K562 (cell line): ENCODE measurements around the gene TFB2M. TPM values are rescaled to one million over a fixed set of nuclear protein-coding genes. Genes with fewer than 3 reads are reported as not detected.

Experiments used
- ARID1B ChIP-seq: fragments of 450-650 bp; IDR thresholded peaks from 2 replicates; pipeline ENCODE4 v1.6.1; 2016; ENCODE audit warnings: antibody characterized with exemption, mild to moderate bottlenecking, inconsistent platforms
- BHLHE40 ChIP-seq: IDR thresholded peaks from 2 replicates; pipeline ENCODE4 v1.6.1; 2011; ENCODE audit warnings: low read length, improper control_type of control experiment
- CBFA2T3 ChIP-seq: fragments of 450-650 bp; IDR thresholded peaks from 2 replicates; pipeline ENCODE4 v1.6.1; 2017
- CCNT2 ChIP-seq: IDR thresholded peaks from 2 replicates; pipeline ENCODE4 v1.6.1; 2011; ENCODE audit warnings: borderline replicate concordance, low read depth, mild to moderate bottlenecking, moderate library complexity, mixed read lengths, low read length; ENCODE audit not compliant: insufficient read length; ENCODE audit errors: extremely low read depth
- CSDE1 ChIP-seq, 2 experiments: fragments of 450-650 bp; IDR thresholded peaks; 2 replicates each; pipeline ENCODE4 v1.6.1; 2016; ENCODE audit warnings: mild to moderate bottlenecking in 1 of 2
- DACH1 ChIP-seq: fragments of 450-650 bp; IDR thresholded peaks from 2 replicates; pipeline ENCODE4 v1.6.1; 2018; ENCODE audit not compliant: partially characterized antibody
- GATAD2B ChIP-seq: fragments of 450-650 bp; IDR thresholded peaks from 2 replicates; pipeline ENCODE4 v1.6.1; 2017; ENCODE audit warnings: mild to moderate bottlenecking, borderline replicate concordance
- HSF4 ChIP-seq: fragments of 250-450 bp; sonication (Bioruptor Pico); IDR thresholded peaks from 2 replicates; pipeline ENCODE4 v2.1.2; 2022; ENCODE audit warnings: mild to moderate bottlenecking, moderate library complexity, borderline replicate concordance
- KLF16 ChIP-seq: IDR thresholded peaks from 2 replicates; pipeline ENCODE4 v1.6.1; 2016; ENCODE audit warnings: antibody characterized with exemption
- NR3C1 ChIP-seq: sonication (generic); formaldehyde crosslinking; IDR thresholded peaks from 2 replicates; pipeline ENCODE4 v1.8.1; 2022; ENCODE audit warnings: missing genetic modification reagents
- RAD51 ChIP-seq: fragments of 450-650 bp; IDR thresholded peaks from 2 replicates; pipeline ENCODE4 v1.7.1; 2016; ENCODE audit warnings: low read depth, mild to moderate bottlenecking, borderline replicate concordance
- SMARCC2 ChIP-seq: fragments of 450-650 bp; IDR thresholded peaks from 2 replicates; pipeline ENCODE4 v1.6.1; 2017; ENCODE audit warnings: antibody characterized with exemption, moderate library complexity, mild to moderate bottlenecking, low read depth
- STAT5B ChIP-seq: fragments of 250-450 bp; sonication (Bioruptor Pico); IDR thresholded peaks from 2 replicates; pipeline ENCODE4 v1.8.0; 2021; ENCODE audit warnings: mild to moderate bottlenecking, inconsistent platforms
- TAF7 ChIP-seq: fragments of 450-650 bp; IDR thresholded peaks from 2 replicates; pipeline ENCODE4 v1.6.1; 2016; ENCODE audit warnings: missing genetic modification characterization, missing compliant biosample characterization
- ZBED1 ChIP-seq: IDR thresholded peaks from 2 replicates; pipeline ENCODE4 v1.6.1; 2014
- ZEB2 ChIP-seq: fragments of 450-650 bp; IDR thresholded peaks from 2 replicates; pipeline ENCODE4 v1.6.1; 2016
- ZNF175 ChIP-seq: fragments of 200-800 bp; sonication (Bioruptor generic); IDR thresholded peaks from 2 replicates; pipeline ENCODE4 v1.6.1; 2016; ENCODE audit warnings: low read depth, mild to moderate bottlenecking, missing genetic modification characterization, missing compliant biosample characterization
- ZNF644 ChIP-seq: fragments of 200-800 bp; sonication (Bioruptor generic); IDR thresholded peaks from 2 replicates; pipeline ENCODE4 v1.6.1; 2016; ENCODE audit warnings: low read depth, missing genetic modification characterization, missing compliant biosample characterization
- polyA plus RNA-seq, 8 experiments: library from polyadenylated mRNA; depleted of rRNA in 4 of 8; stranded (reverse) in 5 of 8; unstranded in 3 of 8; fragments of >200 nt; fragmentation: Nextera tagmentation in 2 of 8; fragmentation: Illumina TruSeq in 1 of 8; extraction: Ambion mirVana in 2 of 8; extraction: Trizol in 1 of 8; gene quantifications; 2 replicates each; pipeline versions ENCODE4 v1.2.1 to v1.2.3, GENCODE V29; 2011 to 2014; ENCODE audit warnings: inconsistent platforms in 1 of 8, missing spikeins in 1 of 8
- total RNA-seq, 7 experiments: library from RNA; depleted of rRNA in 6 of 7; stranded (reverse); fragments of >200 nt in 6 of 7; fragmentation: Illumina TruSeq in 2 of 7; extraction: Trizol in 2 of 7; gene quantifications; 2 replicates each; pipeline versions ENCODE4 v1.2.1 to v1.2.3, GENCODE V29; 2011 to 2021; ENCODE audit warnings: low replicate concordance in 1 of 7
- TF ChIP-seq, protein P1 (sequence below): sonication (generic); formaldehyde crosslinking; IDR thresholded peaks from 2 replicates; pipeline ENCODE4 v1.8.0; 2022; ENCODE audit warnings: missing genetic modification reagents, mild to moderate bottlenecking, moderate library complexity, borderline replicate concordance
- TF ChIP-seq, protein P2 (sequence below): IDR thresholded peaks from 2 replicates; pipeline ENCODE4 v1.6.1; 2016; ENCODE audit warnings: missing genetic modification characterization, missing compliant biosample characterization
- TF ChIP-seq, protein P3 (sequence below): fragments of 450-650 bp; formaldehyde crosslinking; IDR thresholded peaks from 2 replicates; pipeline ENCODE4 v1.4.0; 2020; ENCODE audit warnings: mild to moderate bottlenecking, moderate library complexity
- TF ChIP-seq, protein P4 (sequence below): sonication (generic); formaldehyde crosslinking; IDR thresholded peaks from 2 replicates; pipeline ENCODE4 v1.8.0; 2023; ENCODE audit warnings: missing genetic modification reagents, mild to moderate bottlenecking, borderline replicate concordance

The TFB2M gene
- total and polyA plus RNA-seq, 9 of the 15 experiments (the other 6 are each of a cell fraction or from before 2014, with no cell fraction given): 55.1 to 162 (median 70.6) TPM

DNA sequence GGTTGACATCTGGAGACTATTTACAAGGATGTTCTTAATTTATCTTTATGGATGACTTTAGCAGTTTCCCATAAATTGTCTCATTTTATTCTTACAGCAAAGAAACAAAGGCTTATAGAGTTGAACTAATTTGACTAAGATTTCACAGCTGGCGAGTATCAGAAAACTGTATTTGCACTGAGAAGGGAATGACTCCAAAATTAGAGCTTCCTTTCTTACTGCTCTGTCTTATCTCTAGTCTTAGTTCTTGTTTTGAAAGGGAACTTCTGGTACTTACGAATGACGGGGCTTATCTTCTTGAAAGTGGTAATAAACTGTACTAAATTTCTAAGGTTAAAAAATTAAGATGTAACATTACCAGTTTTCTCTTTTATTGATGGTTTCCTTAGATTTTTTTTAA is 13.8 kb upstream of the TFB2M start (continued):
- TF ChIP-seq STAT5B (CRISPR knock-in tag) (no peak), DACH1 (peak; percentile 7), ZEB2 (no peak), TAF7 (tag) (no peak), HSF4 (CRISPR knock-in tag) (no peak), SMARCC2 (peak; percentile 43), ARID1B (peak; percentile 79), ZNF644 (tag) (0 out of 2 replicates have a peak, but pooled peaks have one; percentile 59), CBFA2T3 (peak; percentile 41; the same call in 1 of the 2 replicates), ZNF175 (CRISPR knock-in tag) (no peak), CSDE1 (IDR thresholded peaks at IDR 0.05) (no peak), BHLHE40 (no peak), ZBED1 (no peak), GATAD2B (peak; percentile 57; the same call in 1 of the 2 replicates), CCNT2 (peak; percentile 32), NR3C1 (no peak), KLF16 (no peak), RAD51 (no peak)
- TF ChIP-seq, protein P1, sequence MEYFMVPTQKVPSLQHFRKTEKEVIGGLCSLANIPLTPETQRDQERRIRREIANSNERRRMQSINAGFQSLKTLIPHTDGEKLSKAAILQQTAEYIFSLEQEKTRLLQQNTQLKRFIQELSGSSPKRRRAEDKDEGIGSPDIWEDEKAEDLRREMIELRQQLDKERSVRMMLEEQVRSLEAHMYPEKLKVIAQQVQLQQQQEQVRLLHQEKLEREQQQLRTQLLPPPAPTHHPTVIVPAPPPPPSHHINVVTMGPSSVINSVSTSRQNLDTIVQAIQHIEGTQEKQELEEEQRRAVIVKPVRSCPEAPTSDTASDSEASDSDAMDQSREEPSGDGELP (CRISPR knock-in tag): no peak
- TF ChIP-seq, protein P2, sequence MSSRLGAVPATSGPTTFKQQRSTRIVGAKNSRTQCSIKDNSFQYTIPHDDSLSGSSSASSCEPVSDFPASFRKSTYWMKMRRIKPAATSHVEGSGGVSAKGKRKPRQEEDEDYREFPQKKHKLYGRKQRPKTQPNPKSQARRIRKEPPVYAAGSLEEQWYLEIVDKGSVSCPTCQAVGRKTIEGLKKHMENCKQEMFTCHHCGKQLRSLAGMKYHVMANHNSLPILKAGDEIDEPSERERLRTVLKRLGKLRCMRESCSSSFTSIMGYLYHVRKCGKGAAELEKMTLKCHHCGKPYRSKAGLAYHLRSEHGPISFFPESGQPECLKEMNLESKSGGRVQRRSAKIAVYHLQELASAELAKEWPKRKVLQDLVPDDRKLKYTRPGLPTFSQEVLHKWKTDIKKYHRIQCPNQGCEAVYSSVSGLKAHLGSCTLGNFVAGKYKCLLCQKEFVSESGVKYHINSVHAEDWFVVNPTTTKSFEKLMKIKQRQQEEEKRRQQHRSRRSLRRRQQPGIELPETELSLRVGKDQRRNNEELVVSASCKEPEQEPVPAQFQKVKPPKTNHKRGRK (tag): no peak
- TF ChIP-seq, protein P3, sequence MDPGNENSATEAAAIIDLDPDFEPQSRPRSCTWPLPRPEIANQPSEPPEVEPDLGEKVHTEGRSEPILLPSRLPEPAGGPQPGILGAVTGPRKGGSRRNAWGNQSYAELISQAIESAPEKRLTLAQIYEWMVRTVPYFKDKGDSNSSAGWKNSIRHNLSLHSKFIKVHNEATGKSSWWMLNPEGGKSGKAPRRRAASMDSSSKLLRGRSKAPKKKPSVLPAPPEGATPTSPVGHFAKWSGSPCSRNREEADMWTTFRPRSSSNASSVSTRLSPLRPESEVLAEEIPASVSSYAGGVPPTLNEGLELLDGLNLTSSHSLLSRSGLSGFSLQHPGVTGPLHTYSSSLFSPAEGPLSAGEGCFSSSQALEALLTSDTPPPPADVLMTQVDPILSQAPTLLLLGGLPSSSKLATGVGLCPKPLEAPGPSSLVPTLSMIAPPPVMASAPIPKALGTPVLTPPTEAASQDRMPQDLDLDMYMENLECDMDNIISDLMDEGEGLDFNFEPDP (CRISPR knock-in tag): no peak
- TF ChIP-seq, protein P4, sequence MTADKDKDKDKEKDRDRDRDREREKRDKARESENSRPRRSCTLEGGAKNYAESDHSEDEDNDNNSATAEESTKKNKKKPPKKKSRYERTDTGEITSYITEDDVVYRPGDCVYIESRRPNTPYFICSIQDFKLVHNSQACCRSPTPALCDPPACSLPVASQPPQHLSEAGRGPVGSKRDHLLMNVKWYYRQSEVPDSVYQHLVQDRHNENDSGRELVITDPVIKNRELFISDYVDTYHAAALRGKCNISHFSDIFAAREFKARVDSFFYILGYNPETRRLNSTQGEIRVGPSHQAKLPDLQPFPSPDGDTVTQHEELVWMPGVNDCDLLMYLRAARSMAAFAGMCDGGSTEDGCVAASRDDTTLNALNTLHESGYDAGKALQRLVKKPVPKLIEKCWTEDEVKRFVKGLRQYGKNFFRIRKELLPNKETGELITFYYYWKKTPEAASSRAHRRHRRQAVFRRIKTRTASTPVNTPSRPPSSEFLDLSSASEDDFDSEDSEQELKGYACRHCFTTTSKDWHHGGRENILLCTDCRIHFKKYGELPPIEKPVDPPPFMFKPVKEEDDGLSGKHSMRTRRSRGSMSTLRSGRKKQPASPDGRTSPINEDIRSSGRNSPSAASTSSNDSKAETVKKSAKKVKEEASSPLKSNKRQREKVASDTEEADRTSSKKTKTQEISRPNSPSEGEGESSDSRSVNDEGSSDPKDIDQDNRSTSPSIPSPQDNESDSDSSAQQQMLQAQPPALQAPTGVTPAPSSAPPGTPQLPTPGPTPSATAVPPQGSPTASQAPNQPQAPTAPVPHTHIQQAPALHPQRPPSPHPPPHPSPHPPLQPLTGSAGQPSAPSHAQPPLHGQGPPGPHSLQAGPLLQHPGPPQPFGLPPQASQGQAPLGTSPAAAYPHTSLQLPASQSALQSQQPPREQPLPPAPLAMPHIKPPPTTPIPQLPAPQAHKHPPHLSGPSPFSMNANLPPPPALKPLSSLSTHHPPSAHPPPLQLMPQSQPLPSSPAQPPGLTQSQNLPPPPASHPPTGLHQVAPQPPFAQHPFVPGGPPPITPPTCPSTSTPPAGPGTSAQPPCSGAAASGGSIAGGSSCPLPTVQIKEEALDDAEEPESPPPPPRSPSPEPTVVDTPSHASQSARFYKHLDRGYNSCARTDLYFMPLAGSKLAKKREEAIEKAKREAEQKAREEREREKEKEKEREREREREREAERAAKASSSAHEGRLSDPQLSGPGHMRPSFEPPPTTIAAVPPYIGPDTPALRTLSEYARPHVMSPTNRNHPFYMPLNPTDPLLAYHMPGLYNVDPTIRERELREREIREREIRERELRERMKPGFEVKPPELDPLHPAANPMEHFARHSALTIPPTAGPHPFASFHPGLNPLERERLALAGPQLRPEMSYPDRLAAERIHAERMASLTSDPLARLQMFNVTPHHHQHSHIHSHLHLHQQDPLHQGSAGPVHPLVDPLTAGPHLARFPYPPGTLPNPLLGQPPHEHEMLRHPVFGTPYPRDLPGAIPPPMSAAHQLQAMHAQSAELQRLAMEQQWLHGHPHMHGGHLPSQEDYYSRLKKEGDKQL (CRISPR knock-in tag): no peak
